ENCODE results near the gene SNX6. TPM values are rescaled to one million over a fixed set of nuclear protein-coding genes. Genes with fewer than 3 reads are reported as not detected.
"Not testable (repeated sequence)": the region's sequence is repeated elsewhere in the genome, so short reads cannot be mapped to it uniquely, and the experiment has no call there.

SNX6 gene
- total RNA-seq, 1 donor from 2014 or later, result 125 TPM

DNA sequence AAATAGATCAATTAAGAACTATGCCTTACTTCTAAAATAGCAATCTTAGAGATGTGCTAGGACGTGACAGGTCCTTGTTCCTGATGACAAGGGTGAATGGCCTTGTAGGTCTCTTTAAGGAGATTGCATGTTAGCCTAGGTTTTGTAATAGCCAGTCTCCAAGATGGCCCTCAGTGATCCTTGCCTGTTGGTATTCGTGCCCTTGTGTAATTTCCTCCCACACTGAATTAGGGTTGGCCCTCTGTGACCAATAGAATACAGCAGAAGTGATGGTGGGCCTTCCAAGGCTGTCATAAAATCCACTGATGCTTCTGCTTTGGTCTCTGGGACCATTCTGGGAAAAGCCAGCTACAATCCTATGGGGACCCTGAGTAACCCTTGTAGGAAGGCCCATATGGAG lies 38.2 kb upstream of the SNX6 start:
- TF ChIP-seq, protein P1, sequence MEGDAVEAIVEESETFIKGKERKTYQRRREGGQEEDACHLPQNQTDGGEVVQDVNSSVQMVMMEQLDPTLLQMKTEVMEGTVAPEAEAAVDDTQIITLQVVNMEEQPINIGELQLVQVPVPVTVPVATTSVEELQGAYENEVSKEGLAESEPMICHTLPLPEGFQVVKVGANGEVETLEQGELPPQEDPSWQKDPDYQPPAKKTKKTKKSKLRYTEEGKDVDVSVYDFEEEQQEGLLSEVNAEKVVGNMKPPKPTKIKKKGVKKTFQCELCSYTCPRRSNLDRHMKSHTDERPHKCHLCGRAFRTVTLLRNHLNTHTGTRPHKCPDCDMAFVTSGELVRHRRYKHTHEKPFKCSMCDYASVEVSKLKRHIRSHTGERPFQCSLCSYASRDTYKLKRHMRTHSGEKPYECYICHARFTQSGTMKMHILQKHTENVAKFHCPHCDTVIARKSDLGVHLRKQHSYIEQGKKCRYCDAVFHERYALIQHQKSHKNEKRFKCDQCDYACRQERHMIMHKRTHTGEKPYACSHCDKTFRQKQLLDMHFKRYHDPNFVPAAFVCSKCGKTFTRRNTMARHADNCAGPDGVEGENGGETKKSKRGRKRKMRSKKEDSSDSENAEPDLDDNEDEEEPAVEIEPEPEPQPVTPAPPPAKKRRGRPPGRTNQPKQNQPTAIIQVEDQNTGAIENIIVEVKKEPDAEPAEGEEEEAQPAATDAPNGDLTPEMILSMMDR (conservative IDR thresholded peaks at IDR 0.05; ENCODE audit: low read depth, low read length), result no peak
- no peak overlapping the region for H3K4me3 ChIP-seq (ENCODE audit: low read depth, low read length)
- DNase-seq (ENCODE audit: low read depth), result no peak

DNA sequence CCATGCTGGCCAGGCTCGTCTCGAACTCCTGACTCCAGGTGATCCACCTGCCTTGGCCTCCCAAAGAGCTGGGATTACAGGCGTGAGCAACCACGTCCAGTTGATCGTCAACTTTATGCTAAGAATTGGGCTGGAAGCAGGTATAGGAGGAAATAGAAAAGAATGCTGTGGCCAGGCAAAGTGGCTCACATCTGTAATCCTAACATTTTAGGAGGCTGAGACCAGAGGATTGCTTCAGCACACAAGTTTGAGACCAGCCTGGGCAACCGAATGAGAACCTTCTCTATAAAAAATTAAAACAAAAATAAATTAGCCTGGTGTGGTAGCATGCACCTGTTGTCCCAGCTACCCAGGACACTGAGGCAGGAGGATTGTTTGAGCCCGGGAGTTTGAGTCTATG lies 37.1 kb upstream of the SNX6 start:
- H3K4me3 ChIP-seq (ENCODE audit: low read depth, low read length), result no peak overlapping the region
- no peak for DNase-seq (ENCODE audit: low read depth)
- TF ChIP-seq, protein P1 (conservative IDR thresholded peaks at IDR 0.05; ENCODE audit: low read depth, low read length), result no peak

DNA sequence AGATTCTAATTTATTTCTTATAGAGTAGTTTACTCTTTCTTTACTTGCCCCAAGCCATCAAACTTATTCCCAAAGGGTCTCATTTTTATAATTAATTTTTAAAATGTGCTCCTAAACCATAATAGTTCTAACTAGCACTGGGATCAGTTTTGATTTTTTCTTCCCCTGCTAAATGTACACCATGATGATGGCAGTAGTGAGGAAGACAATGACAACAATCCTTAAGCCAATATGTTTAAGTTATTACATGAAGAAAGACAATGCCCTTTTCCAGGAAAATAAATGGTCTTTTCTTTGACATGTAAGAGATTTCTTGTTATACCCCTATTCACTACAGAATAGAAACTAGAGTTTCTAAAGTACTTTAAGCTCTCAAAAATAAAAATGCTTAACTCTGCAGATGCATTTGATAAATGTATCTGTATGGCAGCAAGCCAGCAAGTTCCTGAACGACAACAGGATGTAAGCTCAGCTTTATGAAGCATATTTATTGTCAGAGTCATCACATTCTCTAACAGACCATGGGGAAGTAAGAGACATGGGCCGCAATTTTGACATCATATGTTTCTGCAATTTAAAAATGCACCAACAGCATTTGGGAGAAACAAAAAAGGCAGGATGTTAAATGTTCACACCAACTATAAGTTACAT lies 36.0 kb upstream of the SNX6 start:
- DNase-seq (ENCODE audit: low read depth), result no peak
- no peak overlapping the region for H3K4me3 ChIP-seq (ENCODE audit: low read depth, low read length)
- TF ChIP-seq, protein P1 (conservative IDR thresholded peaks at IDR 0.05; ENCODE audit: low read depth, low read length), result no peak

DNA sequence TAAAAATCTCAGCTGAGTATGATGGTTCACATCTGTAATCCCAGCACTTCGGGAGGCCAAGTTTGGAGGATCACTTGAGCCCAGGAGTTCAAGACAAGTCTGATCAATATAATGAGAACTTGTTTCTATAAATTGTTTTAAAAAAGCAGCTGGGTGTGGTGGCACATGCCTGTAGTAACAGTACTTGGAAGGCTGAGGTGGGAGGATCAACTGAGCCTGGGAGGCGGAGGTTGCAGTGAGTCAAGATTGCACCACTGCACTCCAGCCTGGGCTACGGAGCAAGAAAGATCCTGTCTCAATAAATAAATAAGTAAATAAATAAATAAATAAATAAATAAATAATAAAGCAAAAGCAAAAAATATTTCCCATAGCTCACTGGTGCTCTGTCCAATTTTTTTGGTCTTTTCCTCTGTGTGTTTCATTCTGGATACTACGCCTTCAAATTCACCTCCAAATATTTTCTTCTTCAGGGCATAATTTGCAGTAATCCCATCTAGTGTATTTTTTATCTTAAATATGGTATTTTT lies 32.7 kb upstream of the SNX6 start:
- TF ChIP-seq, protein P1 (conservative IDR thresholded peaks at IDR 0.05; ENCODE audit: low read depth, low read length), result no peak
- DNase-seq (ENCODE audit: low read depth), result no peak
- H3K4me3 ChIP-seq (ENCODE audit: low read depth, low read length), result no peak overlapping the region

DNA sequence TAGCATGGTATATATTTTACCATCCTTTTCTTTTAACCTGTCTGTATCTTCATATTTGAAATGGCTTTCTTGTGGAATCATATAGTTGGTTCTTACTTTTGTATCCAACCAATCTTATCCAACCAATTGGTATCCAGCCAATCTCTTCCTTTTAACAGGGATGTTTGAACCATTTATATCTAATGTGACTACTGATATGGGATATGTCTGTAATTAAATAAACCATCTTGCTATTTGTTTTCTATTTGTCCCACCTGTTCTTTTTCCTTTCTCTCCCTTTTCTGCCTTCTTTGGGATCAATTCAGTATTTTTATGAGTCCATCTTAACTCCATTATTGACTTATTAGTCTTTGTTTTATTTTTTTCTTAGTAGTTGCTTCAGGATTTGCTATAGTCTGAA lies 30.8 kb upstream of the SNX6 start:
- TF ChIP-seq, protein P1 (conservative IDR thresholded peaks at IDR 0.05; ENCODE audit: low read depth, low read length), result no peak
- no peak for DNase-seq (ENCODE audit: low read depth)
- no peak overlapping the region for H3K4me3 ChIP-seq (ENCODE audit: low read depth, low read length)

DNA sequence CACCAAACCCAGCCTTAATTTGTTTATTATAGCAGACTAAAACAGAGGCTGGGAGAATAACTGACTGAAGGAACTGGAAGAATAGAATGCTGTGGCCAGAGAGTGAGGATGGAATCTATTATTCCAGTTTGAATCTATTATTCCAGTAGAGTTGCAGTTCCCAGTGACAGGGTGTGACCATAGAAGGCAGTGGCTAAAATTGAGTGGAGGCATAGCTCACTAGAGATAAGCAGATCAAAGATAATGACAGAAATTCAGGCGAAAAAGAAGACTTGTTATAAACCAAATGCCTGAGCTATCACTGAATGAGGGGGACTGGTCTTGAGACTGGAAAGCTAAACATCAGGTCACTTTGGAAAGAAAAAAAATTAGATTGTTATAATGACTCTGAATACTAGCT lies 26.0 kb upstream of the SNX6 start:
- DNase-seq (ENCODE audit: low read depth), result no peak
- no peak overlapping the region for H3K4me3 ChIP-seq (ENCODE audit: low read depth, low read length)
- TF ChIP-seq, protein P1 (conservative IDR thresholded peaks at IDR 0.05; ENCODE audit: low read depth, low read length), result no peak

DNA sequence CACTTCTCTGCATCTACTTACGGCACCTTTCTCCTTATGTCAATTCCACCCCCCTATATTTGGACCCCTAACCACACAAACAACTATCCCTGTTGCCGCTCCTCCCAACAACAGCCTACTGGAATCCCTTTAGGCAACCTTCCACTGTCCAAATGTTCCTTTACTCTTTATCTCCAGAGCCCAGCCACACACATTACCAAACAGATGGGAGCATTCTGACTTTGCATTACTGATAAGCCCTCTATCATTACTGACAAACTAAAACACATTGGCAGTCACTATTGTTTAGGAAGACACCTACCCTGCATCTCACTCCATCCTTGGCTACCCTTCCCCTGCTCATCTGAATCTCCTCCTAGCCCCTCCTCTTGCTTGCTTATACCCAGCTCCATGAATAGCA lies 23.1 kb upstream of the SNX6 start:
- DNase-seq (ENCODE audit: low read depth); H3K4me3 ChIP-seq (ENCODE audit: low read depth, low read length): not testable (repeated sequence)

DNA sequence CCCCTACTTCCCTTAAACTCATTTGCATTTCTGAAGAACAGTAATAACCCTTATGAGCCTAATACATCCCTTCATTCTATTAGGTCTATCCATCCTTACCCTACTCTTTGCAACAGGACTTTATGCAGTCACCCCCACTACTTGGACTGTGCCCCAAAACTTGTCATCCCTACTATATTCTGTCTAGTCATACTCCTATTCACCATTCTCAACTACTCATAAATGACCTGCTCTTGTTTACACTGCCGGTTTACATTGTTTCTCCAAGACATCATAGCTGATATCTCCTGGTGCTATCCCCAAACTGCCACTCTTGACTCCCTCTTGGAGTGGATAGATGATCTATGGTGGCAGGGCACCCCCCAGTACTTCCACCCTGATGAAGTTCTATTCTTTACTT lies 22.4 kb upstream of the SNX6 start:
- not testable (repeated sequence) for H3K4me3 ChIP-seq (ENCODE audit: low read depth, low read length); DNase-seq (ENCODE audit: low read depth)

All from epithelial cell of proximal tubule (primary cell).